K562 (cell line): ENCODE results near the gene HIPK2. TPM values are rescaled to one million over a fixed set of nuclear protein-coding genes. Genes with fewer than 3 reads are reported as not detected.
A peak's percentile ranks its signal among the peaks of the same experiment; 100 is the strongest.

ENCODE experiments used
- HDAC1 ChIP-seq, 2 experiments: fragments of 450-650 bp; IDR thresholded peaks; 2 replicates each; pipeline ENCODE4 v1.6.1; 2016 to 2017; ENCODE audit warnings: inconsistent platforms in 1 of 2, mild to moderate bottlenecking in 1 of 2, moderate library complexity in 1 of 2
- HMG20A ChIP-seq: fragments of 450-650 bp; formaldehyde crosslinking; conservative IDR thresholded peaks from 2 replicates; pipeline ENCODE4 v1.4.0; 2020; ENCODE audit warnings: mild to moderate bottlenecking, mixed read lengths
- NBN ChIP-seq: fragments of 450-650 bp; IDR thresholded peaks from 2 replicates; pipeline ENCODE4 v1.6.1; 2016; ENCODE audit warnings: low read depth, mild to moderate bottlenecking
- PHTF2 ChIP-seq: fragments of 250-450 bp; sonication (Bioruptor Pico); IDR thresholded peaks from 2 replicates; pipeline ENCODE4 v1.5.0; 2021; ENCODE audit warnings: mild to moderate bottlenecking
- RAD21 ChIP-seq, 2 experiments: fragments of 250-450 bp in 1 of 2; fragments of 450-650 bp in 1 of 2; sonication (Bioruptor Pico) in 1 of 2; formaldehyde crosslinking in 1 of 2; IDR thresholded peaks in 1 of 2; conservative IDR thresholded peaks in 1 of 2; 2 replicates each; pipeline versions ENCODE4 v1.4.0 to v1.8.0; 2020 to 2022; ENCODE audit warnings: mild to moderate bottlenecking in 2 of 2, moderate library complexity in 1 of 2
- RCOR1 ChIP-seq, 2 experiments: IDR thresholded peaks; 2 replicates each; pipeline ENCODE4 v1.6.1; 2012; ENCODE audit warnings: low read depth in 2 of 2, low read length in 2 of 2, borderline replicate concordance in 1 of 2, improper control_type of control experiment in 1 of 2
- TCF7L2 ChIP-seq: fragments of 150-350 bp; IDR thresholded peaks from 2 replicates; pipeline ENCODE4 v1.6.1; 2016; ENCODE audit warnings: low read depth, mild to moderate bottlenecking, low read length, moderate library complexity
- TCFL5 ChIP-seq: fragments of 250-450 bp; sonication (Bioruptor Pico); conservative IDR thresholded peaks from 2 replicates; pipeline ENCODE4 v1.6.1; 2021; ENCODE audit warnings: mild to moderate bottlenecking, moderate library complexity, matching md5 sums
- THRAP3 ChIP-seq: fragments of 450-650 bp; IDR thresholded peaks from 2 replicates; pipeline ENCODE4 v1.6.1; 2016; ENCODE audit warnings: mild to moderate bottlenecking, inconsistent platforms, borderline replicate concordance
- ZNF431 ChIP-seq: sonication (generic); formaldehyde crosslinking; IDR thresholded peaks from 2 replicates; pipeline ENCODE4 v1.8.0; 2022; ENCODE audit warnings: mild to moderate bottlenecking, missing genetic modification reagents
- ZNF695 ChIP-seq: fragments of 450-650 bp; formaldehyde crosslinking; IDR thresholded peaks from 2 replicates; pipeline ENCODE4 v1.4.0; 2020; ENCODE audit warnings: mild to moderate bottlenecking, moderate library complexity
- polyA plus RNA-seq, 8 experiments: library from polyadenylated mRNA; depleted of rRNA in 4 of 8; stranded (reverse) in 5 of 8; unstranded in 3 of 8; fragments of >200 nt; fragmentation: Nextera tagmentation in 2 of 8; fragmentation: Illumina TruSeq in 1 of 8; extraction: Ambion mirVana in 2 of 8; extraction: Trizol in 1 of 8; gene quantifications; 2 replicates each; pipeline versions ENCODE4 v1.2.1 to v1.2.3, GENCODE V29; 2011 to 2014; ENCODE audit warnings: inconsistent platforms in 1 of 8, missing spikeins in 1 of 8
- total RNA-seq, 7 experiments: library from RNA; depleted of rRNA in 6 of 7; stranded (reverse); fragments of >200 nt in 6 of 7; fragmentation: Illumina TruSeq in 2 of 7; extraction: Trizol in 2 of 7; gene quantifications; 2 replicates each; pipeline versions ENCODE4 v1.2.1 to v1.2.3, GENCODE V29; 2011 to 2021; ENCODE audit warnings: low replicate concordance in 1 of 7
- TF ChIP-seq, protein P1 (sequence below): fragments of 200-800 bp; sonication (Bioruptor generic); IDR thresholded peaks from 2 replicates; pipeline ENCODE4 v1.6.1; 2017; ENCODE audit warnings: missing genetic modification characterization, missing compliant biosample characterization
- TF ChIP-seq, protein P2 (sequence below): fragments of 450-650 bp; IDR thresholded peaks from 2 replicates; pipeline ENCODE4 v1.6.1; 2017; ENCODE audit warnings: antibody characterized with exemption, mild to moderate bottlenecking
- TF ChIP-seq, protein P3 (sequence below): fragments of 450-650 bp; IDR thresholded peaks from 2 replicates; pipeline ENCODE4 v1.6.1; 2016; ENCODE audit warnings: borderline replicate concordance
- TF ChIP-seq, protein P4 (sequence below): sonication (generic); formaldehyde crosslinking; IDR thresholded peaks from 2 replicates; pipeline ENCODE4 v1.8.1; 2023; ENCODE audit warnings: mild to moderate bottlenecking, missing genetic modification reagents
- TF ChIP-seq, protein P5 (sequence below): fragments of 250-450 bp; sonication (Bioruptor Pico); IDR thresholded peaks from 2 replicates; pipeline ENCODE4 v1.6.1; 2021; ENCODE audit warnings: mild to moderate bottlenecking

Gene HIPK2
- total and polyA plus RNA-seq, 9 of the 15 experiments (the other 6 are each of a cell fraction or from before 2014, with no cell fraction given) = 0.69 to 19.8 (median 5.1) TPM

DNA sequence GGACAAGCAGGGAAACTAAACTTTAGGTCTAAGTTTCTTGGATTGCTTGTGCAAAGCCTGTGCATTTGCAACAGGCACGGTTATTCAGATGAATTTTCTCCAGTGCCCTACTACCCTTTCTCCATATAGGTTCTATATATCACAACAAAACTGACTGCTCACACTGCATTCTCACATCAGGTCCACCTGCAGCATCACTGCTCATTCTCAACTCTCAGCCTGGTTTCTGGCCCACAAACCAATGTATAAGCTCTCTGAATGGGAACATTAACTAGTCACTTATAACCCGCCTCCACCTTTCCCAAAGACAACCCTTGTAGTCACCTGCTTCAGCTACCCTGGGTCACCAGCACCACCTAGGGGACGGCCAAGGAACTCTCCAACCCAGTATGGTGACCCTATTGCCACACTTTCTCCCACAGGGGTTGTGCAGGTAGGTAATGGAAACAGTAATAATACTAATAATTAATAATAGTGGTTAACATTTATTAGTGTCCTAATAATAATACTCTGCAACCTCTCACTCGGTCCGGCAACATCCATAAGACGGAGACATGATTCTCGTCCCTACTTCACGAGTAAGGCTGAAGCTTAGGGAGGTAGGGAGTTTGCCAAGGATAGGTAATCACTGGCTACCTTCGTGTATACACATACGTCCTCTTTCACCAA is 157.0 kb downstream of the HIPK2 start (continued):
- TF ChIP-seq RAD21 (CRISPR knock-in tag; conservative IDR thresholded peaks at IDR 0.05 in 1 of 2, IDR thresholded peaks at IDR 0.05 in 1 of 2) (peak; percentile 80 to 84), TCFL5 (no peak), THRAP3 (no peak), ZNF431 (peak; percentile 84), HMG20A (CRISPR knock-in tag) (no peak), HDAC1 (IDR thresholded peaks at IDR 0.05) (no peak), ZNF695 (CRISPR knock-in tag) (no peak), TCF7L2 (no peak), PHTF2 (CRISPR knock-in tag) (no peak), RCOR1 (IDR thresholded peaks at IDR 0.05; ENCODE audit: borderline replicate concordance in 1 of 2, low read depth in 2 of 2, low read length in 2 of 2) (0 out of 4 replicates have a peak, but pooled peaks of 1 of the 2 experiments have one; percentile 16), NBN (no peak)
- TF ChIP-seq, protein P1, sequence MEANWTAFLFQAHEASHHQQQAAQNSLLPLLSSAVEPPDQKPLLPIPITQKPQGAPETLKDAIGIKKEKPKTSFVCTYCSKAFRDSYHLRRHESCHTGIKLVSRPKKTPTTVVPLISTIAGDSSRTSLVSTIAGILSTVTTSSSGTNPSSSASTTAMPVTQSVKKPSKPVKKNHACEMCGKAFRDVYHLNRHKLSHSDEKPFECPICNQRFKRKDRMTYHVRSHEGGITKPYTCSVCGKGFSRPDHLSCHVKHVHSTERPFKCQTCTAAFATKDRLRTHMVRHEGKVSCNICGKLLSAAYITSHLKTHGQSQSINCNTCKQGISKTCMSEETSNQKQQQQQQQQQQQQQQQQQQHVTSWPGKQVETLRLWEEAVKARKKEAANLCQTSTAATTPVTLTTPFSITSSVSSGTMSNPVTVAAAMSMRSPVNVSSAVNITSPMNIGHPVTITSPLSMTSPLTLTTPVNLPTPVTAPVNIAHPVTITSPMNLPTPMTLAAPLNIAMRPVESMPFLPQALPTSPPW (CRISPR knock-in tag) = no peak
- TF ChIP-seq, protein P2, sequence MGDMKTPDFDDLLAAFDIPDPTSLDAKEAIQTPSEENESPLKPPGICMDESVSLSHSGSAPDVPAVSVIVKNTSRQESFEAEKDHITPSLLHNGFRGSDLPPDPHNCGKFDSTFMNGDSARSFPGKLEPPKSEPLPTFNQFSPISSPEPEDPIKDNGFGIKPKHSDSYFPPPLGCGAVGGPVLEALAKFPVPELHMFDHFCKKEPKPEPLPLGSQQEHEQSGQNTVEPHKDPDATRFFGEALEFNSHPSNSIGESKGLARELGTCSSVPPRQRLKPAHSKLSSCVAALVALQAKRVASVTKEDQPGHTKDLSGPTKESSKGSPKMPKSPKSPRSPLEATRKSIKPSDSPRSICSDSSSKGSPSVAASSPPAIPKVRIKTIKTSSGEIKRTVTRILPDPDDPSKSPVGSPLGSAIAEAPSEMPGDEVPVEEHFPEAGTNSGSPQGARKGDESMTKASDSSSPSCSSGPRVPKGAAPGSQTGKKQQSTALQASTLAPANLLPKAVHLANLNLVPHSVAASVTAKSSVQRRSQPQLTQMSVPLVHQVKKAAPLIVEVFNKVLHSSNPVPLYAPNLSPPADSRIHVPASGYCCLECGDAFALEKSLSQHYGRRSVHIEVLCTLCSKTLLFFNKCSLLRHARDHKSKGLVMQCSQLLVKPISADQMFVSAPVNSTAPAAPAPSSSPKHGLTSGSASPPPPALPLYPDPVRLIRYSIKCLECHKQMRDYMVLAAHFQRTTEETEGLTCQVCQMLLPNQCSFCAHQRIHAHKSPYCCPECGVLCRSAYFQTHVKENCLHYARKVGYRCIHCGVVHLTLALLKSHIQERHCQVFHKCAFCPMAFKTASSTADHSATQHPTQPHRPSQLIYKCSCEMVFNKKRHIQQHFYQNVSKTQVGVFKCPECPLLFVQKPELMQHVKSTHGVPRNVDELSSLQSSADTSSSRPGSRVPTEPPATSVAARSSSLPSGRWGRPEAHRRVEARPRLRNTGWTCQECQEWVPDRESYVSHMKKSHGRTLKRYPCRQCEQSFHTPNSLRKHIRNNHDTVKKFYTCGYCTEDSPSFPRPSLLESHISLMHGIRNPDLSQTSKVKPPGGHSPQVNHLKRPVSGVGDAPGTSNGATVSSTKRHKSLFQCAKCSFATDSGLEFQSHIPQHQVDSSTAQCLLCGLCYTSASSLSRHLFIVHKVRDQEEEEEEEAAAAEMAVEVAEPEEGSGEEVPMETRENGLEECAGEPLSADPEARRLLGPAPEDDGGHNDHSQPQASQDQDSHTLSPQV = no peak
- TF ChIP-seq, protein P3, sequence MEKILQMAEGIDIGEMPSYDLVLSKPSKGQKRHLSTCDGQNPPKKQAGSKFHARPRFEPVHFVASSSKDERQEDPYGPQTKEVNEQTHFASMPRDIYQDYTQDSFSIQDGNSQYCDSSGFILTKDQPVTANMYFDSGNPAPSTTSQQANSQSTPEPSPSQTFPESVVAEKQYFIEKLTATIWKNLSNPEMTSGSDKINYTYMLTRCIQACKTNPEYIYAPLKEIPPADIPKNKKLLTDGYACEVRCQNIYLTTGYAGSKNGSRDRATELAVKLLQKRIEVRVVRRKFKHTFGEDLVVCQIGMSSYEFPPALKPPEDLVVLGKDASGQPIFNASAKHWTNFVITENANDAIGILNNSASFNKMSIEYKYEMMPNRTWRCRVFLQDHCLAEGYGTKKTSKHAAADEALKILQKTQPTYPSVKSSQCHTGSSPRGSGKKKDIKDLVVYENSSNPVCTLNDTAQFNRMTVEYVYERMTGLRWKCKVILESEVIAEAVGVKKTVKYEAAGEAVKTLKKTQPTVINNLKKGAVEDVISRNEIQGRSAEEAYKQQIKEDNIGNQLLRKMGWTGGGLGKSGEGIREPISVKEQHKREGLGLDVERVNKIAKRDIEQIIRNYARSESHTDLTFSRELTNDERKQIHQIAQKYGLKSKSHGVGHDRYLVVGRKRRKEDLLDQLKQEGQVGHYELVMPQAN = no peak
- TF ChIP-seq, protein P4, sequence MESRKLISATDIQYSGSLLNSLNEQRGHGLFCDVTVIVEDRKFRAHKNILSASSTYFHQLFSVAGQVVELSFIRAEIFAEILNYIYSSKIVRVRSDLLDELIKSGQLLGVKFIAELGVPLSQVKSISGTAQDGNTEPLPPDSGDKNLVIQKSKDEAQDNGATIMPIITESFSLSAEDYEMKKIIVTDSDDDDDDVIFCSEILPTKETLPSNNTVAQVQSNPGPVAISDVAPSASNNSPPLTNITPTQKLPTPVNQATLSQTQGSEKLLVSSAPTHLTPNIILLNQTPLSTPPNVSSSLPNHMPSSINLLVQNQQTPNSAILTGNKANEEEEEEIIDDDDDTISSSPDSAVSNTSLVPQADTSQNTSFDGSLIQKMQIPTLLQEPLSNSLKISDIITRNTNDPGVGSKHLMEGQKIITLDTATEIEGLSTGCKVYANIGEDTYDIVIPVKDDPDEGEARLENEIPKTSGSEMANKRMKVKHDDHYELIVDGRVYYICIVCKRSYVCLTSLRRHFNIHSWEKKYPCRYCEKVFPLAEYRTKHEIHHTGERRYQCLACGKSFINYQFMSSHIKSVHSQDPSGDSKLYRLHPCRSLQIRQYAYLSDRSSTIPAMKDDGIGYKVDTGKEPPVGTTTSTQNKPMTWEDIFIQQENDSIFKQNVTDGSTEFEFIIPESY = peak; percentile 91
- TF ChIP-seq, protein P5, sequence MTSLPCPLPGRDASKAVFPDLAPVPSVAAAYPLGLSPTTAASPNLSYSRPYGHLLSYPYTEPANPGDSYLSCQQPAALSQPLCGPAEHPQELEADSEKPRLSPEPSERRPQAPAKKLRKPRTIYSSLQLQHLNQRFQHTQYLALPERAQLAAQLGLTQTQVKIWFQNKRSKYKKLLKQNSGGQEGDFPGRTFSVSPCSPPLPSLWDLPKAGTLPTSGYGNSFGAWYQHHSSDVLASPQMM (CRISPR knock-in tag) = no peak
